Muscle layer of colon (tissue), 2 donors: Measurements from ENCODE around the gene EHMT2.
"Not testable (repeated sequence)": the region's sequence is repeated elsewhere in the genome, so short reads cannot be mapped to it uniquely, and the experiment has no call there.

ENCODE experiments used
- H3K27ac ChIP-seq: one replicate; pipeline ENCODE4 v1.7.0; 2013; ENCODE audit warnings: low read depth, mild to moderate bottlenecking, low read length, moderate library complexity
- H3K27me3 ChIP-seq, 2 donors: one replicate each; pipeline ENCODE4 v1.7.0; 2013; ENCODE audit warnings: low read length in 2 of 2, mild to moderate bottlenecking in 2 of 2; ENCODE audit not compliant: insufficient read depth in 2 of 2, control insufficient read depth in 1 of 2
- H3K36me3 ChIP-seq: one replicate; pipeline ENCODE4 v1.7.0; 2013; ENCODE audit warnings: mild to moderate bottlenecking, low read length; ENCODE audit not compliant: insufficient read depth
- H3K4me1 ChIP-seq: one replicate; pipeline ENCODE4 v1.7.0; 2013; ENCODE audit warnings: mild to moderate bottlenecking, low read length; ENCODE audit not compliant: insufficient read depth
- H3K4me3 ChIP-seq, 2 donors: one replicate each; pipeline ENCODE4 v1.7.0; 2013; ENCODE audit warnings: low read length in 2 of 2, low read depth in 1 of 2, mild to moderate bottlenecking in 1 of 2, moderate library complexity in 1 of 2
- H3K9ac ChIP-seq: one replicate; pipeline ENCODE4 v1.7.0; 2013; ENCODE audit warnings: low read length
- H3K9me3 ChIP-seq: one replicate; pipeline ENCODE4 v1.7.0; 2013; ENCODE audit warnings: mild to moderate bottlenecking, low read length
- donor health status: abdominal sarcoma.
- donor health status: Adenocarcinoma of cecum.

EHMT2 gene

GRCh38 chr6:31862344-31863235, 34.9 kb downstream of the EHMT2 start, which contains the start of gene NEU1:
NEU1 (minus strand) TSS chr6:31862821; CDS start chr6:31862776, 45 bp downstream.
- peak within 1 kb of the TSS; percentile 65 to 72 for H3K4me3 ChIP-seq
- H3K9me3 ChIP-seq = no peaks in the 10 kb centered on the region
- H3K36me3 ChIP-seq = peaks cover 25% of the 10 kb centered on the region
- H3K27me3 ChIP-seq = no peaks in the 10 kb centered on the region
- H3K27ac ChIP-seq = peak within 1 kb of the TSS; percentile 75
- H3K9ac ChIP-seq = peak within 1 kb of the TSS; percentile 78
- peaks cover 17% of the 10 kb centered on the region for H3K4me1 ChIP-seq

DNA sequence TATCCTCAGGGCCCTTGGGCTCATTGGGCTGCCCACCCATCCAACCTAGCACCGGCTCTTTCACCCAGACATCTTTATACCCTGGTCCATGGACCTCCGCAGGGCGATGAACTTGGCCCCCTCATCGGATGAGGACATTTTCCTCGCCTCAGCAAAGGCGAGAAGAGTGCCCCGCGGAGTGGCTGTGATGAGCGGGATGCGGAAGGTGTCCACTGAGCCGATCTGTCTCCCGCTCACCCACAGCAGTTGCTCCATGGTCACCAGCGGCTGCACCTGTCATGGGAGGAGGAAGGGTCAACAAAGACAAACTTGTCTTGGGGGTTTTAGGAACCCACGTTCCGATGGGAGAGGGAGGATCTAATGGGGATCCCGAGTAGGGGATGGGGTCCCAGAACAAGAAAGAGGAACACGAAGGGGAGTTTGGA, 35.6 kb downstream of the EHMT2 start:
- peak overlapping the region; percentile 75 for H3K27ac ChIP-seq
- peak overlapping the region; percentile 78 for H3K9ac ChIP-seq
- no peaks in the 10 kb centered on the region for H3K27me3 ChIP-seq
- H3K4me1 ChIP-seq = peaks cover 17% of the 10 kb centered on the region
- peaks cover 29% of the 10 kb centered on the region for H3K36me3 ChIP-seq
- no peaks in the 10 kb centered on the region for H3K9me3 ChIP-seq
- H3K4me3 ChIP-seq = peak overlapping the region; percentile 63 to 72

GRCh38 chr6:31861150-31861549, 36.3 kb downstream of the EHMT2 start:
- no peak overlapping the region for H3K27ac ChIP-seq
- no peak overlapping the region for H3K4me3 ChIP-seq
- no peak overlapping the region for H3K9ac ChIP-seq
- H3K9me3 ChIP-seq = no peaks in the 10 kb centered on the region
- H3K36me3 ChIP-seq = peaks cover 29% of the 10 kb centered on the region
- H3K27me3 ChIP-seq = no peaks in the 10 kb centered on the region
- H3K4me1 ChIP-seq = peaks cover 17% of the 10 kb centered on the region

GRCh38 chr6:31860349-31860748, 37.1 kb downstream of the EHMT2 start:
- Histone ChIP-seq H3K4me3 (no peak overlapping the region), H3K36me3 (peaks cover 29% of the 10 kb centered on the region), H3K27me3 (no peaks in the 10 kb centered on the region), H3K9ac (no peak overlapping the region), H3K9me3 (no peaks in the 10 kb centered on the region), H3K4me1 (peaks cover 17% of the 10 kb centered on the region), H3K27ac (no peak overlapping the region)

GRCh38 chr6:31859923-31860322, 37.6 kb downstream of the EHMT2 start:
- no peaks in the 10 kb centered on the region for H3K27me3 ChIP-seq
- H3K9me3 ChIP-seq = no peaks in the 10 kb centered on the region
- H3K4me3 ChIP-seq = no peak overlapping the region
- H3K36me3 ChIP-seq = peaks cover 29% of the 10 kb centered on the region
- H3K27ac ChIP-seq = no peak overlapping the region
- peaks cover 17% of the 10 kb centered on the region for H3K4me1 ChIP-seq
- H3K9ac ChIP-seq = no peak overlapping the region

- Histone ChIP-seq H3K27ac (no peak overlapping the region), H3K27me3 (no peaks in the 10 kb centered on the region), H3K9me3 (no peaks in the 10 kb centered on the region), H3K4me1 (peaks cover 11% of the 10 kb centered on the region), H3K36me3 (peaks cover 29% of the 10 kb centered on the region), H3K9ac (no peak overlapping the region), H3K4me3 (no peak overlapping the region)
Observed at GRCh38 chr6:31858707-31859106, 38.8 kb downstream of the EHMT2 start.

DNA sequence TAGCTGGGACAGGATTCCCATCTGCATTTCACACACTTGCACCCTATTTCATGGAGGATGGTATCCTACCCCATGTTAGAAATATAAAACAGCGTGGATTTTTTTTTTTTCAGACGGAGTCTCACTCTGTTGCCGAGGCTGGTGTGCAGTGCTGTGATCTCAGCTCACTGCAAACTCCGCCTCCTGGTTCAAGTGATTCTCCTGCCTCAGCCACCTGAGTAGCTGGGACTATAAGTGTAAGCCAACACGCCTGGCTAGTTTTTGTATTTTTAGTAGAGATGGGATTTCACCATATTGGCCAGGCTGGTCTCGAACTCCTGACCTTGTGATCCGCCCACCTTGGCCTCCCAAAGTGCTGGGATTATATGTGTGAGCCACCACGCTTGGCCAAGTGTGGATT, 39.7 kb downstream of the EHMT2 start:
- H3K4me3 ChIP-seq, H3K9me3 ChIP-seq, H3K27me3 ChIP-seq, H3K27ac ChIP-seq, H3K9ac ChIP-seq: not testable (repeated sequence)
- H3K36me3 ChIP-seq = peaks cover 29% of the 10 kb centered on the region
- H3K4me1 ChIP-seq = peaks cover 11% of the 10 kb centered on the region

DNA sequence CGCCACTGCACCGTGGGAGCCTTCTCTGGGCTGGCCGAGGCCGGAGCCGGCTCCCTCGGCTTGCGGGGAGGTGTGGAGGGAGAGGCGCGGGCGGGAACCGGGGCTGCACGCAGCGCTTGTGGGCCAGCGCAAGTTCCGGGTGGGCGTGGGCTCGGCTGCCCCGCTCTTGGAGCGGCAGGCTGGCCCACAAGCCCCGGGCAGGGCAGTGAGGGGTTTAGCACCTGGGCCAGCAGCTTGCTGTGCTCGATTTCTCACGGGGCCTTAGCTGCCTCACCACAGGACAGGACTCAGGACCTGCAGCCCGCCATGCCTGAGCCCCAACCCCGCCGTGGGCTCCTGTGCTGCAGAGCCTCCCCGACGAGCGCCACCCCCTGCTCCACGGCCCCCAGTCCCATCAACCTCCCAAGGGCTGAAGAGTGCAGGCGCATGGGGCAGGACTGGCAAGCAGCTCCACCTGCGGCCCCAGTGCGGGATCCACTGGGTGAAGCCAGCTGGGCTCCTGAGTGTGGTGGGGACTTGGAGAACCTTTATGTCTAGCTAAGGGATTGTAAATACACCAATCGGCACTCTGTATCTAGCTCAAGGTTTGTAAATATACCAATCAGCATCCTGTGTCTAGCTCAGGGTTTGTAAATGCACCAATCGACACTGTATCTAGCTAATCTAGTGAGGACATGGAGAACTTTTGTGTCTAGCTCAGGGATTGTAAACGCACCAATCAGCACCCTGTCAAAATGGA, 45.3 kb downstream of the EHMT2 start:
- not testable (repeated sequence) for H3K9ac ChIP-seq, H3K27ac ChIP-seq, H3K27me3 ChIP-seq, H3K4me3 ChIP-seq, H3K36me3 ChIP-seq, H3K9me3 ChIP-seq, H3K4me1 ChIP-seq

- Histone ChIP-seq H3K36me3 (no peaks in the 10 kb centered on the region), H3K9ac (no peak overlapping the region), H3K9me3 (no peaks in the 10 kb centered on the region), H3K4me3 (no peak overlapping the region), H3K27me3 (no peaks in the 10 kb centered on the region), H3K4me1 (no peaks in the 10 kb centered on the region), H3K27ac (no peak overlapping the region)
Observed at GRCh38 chr6:31851485-31851832, 46.0 kb downstream of the EHMT2 start.

- Histone ChIP-seq H3K9ac (no peak overlapping the region), H3K4me3 (no peak overlapping the region), H3K27ac (no peak overlapping the region), H3K4me1 (no peaks in the 10 kb centered on the region), H3K27me3 (no peaks in the 10 kb centered on the region), H3K9me3 (no peaks in the 10 kb centered on the region), H3K36me3 (no peaks in the 10 kb centered on the region)
Observed at GRCh38 chr6:31850765-31851484, 46.6 kb downstream of the EHMT2 start.

GRCh38 chr6:31847276-31847978, 50.1 kb downstream of the EHMT2 start:
- Histone ChIP-seq H3K4me1 (no peaks in the 10 kb centered on the region), H3K27ac (no peak overlapping the region), H3K9ac (no peak overlapping the region), H3K9me3 (no peaks in the 10 kb centered on the region), H3K36me3 (no peaks in the 10 kb centered on the region), H3K27me3 (no peaks in the 10 kb centered on the region), H3K4me3 (no peak overlapping the region)
